Measurements from ENCODE around the gene KANSL1. TPM values are rescaled to one million over a fixed set of nuclear protein-coding genes. Genes with fewer than 3 reads are reported as not detected.

KANSL1 gene
- total and polyA plus RNA-seq, 9 of the 15 experiments (the other 6 are each of a cell fraction or from before 2014, with no cell fraction given) = 3.6 to 55.4 (median 31.8) TPM

DNA sequence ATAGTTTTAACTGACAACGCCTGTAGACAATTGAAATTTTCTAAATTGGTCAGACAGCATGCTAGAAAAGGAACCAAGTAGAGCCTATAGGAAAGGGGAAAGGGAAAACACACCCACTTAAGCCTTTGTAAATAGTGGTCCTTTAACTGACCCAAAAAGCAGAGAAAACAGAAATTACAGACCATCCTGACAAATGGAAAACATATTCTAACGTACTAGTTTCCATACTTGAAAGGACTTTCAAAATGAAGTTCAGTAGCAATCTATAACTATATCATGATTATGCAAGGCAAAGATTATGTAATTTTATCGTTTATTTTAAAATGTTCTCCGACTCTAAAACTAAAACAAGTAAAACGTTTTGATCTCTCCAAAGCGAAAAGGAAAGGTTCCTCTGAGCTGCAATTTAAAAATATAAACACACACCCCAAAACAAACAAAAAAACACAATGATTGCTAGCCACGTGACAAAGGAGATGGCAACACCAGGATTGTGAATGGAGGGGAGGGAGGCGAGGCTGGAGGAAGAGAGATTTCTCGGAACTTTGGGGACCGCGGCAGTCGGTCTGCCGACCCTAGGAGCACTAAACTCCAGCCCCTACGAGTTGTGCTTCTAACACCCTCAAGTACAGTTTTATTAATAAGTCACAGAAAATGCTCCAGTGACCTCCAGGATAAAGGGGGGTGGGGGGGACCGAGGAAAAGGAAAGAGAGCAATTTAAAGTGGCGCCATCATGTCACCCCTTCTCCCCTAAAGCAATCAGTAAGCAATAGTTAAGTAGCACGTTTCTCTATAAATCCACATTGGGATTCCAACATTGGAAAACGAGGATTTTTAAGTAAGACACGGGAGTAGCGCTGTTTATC is 1.7 kb downstream of the KANSL1 start (continued):
- TF ChIP-seq SAP30 (IDR thresholded peaks at IDR 0.05; ENCODE audit: borderline replicate concordance, insufficient read depth, low read depth, low read length, poor library complexity, severe bottlenecking) = peak; percentile 75
- 0 out of 2 replicates have a peak, but pooled peaks have one; percentile 30 for TF ChIP-seq NFIC (IDR thresholded peaks at IDR 0.05)
- TF ChIP-seq HOXB6 (CRISPR knock-in tag; IDR thresholded peaks at IDR 0.05; ENCODE audit: borderline replicate concordance) = no peak
- TF ChIP-seq CEBPG (CRISPR knock-in tag; IDR thresholded peaks at IDR 0.05) = peak; percentile 38; the same call in 1 of the 2 replicates
- peak; percentile 34 to 89; a peak in 3 of 4 replicates for TF ChIP-seq CEBPG (tag; conservative IDR thresholded peaks at IDR 0.05 in 1 of 2, IDR thresholded peaks at IDR 0.05 in 1 of 2)
- TF ChIP-seq SRSF1 (IDR thresholded peaks at IDR 0.05; ENCODE audit: low read depth, low read length) = no peak
- peak; percentile 77 for TF ChIP-seq RB1 (IDR thresholded peaks at IDR 0.05; ENCODE audit: low read depth)
- no peak for TF ChIP-seq FOS (IDR thresholded peaks at IDR 0.05; ENCODE audit: extremely low read depth, insufficient read length)
- no peak for TF ChIP-seq PHF21A (IDR thresholded peaks at IDR 0.05; ENCODE audit: borderline replicate concordance, low read depth)
- TF ChIP-seq TAF1 (IDR thresholded peaks at IDR 0.05; ENCODE audit: control insufficient read depth, extremely low read depth, insufficient read depth, low read length, severe bottlenecking) = peak; percentile 63
- TF ChIP-seq NFE2 (IDR thresholded peaks at IDR 0.05; ENCODE audit: low read depth) = no peak

Data from K562 (cell line).